HEK293T (cell line): ENCODE measurements around the gene HSPBP1.
"Not testable (repeated sequence)": the region's sequence is repeated elsewhere in the genome, so short reads cannot be mapped to it uniquely, and the experiment has no call there.

Experiments used
- CTCF ChIA-PET: fragments of 350-600 bp; formaldehyde crosslinking; extraction: SDS; loops from one replicate; lab custom pipeline; 2021; ENCODE audit warnings: antibody characterized with exemption, inconsistent platforms; lab: Yijun Ruan, JAX
- POLR2A ChIA-PET: fragments of 350-600 bp; formaldehyde crosslinking; extraction: SDS; loops from one replicate; lab custom pipeline; 2020; ENCODE audit warnings: antibody characterized with exemption, inconsistent platforms; lab: Yijun Ruan, JAX
- DNase-seq: peaks from one replicate; pipeline ENCODE4 v3.0.0; 2012; ENCODE audit warnings: mixed read lengths; ENCODE audit errors: extremely low spot score
- ARNT ChIP-seq: fragments of 450-650 bp; IDR thresholded peaks from 2 replicates; pipeline ENCODE4 v1.6.1; 2017; ENCODE audit warnings: mild to moderate bottlenecking
- BHLHE40 ChIP-seq: fragments of 450-650 bp; IDR thresholded peaks from 2 replicates; pipeline ENCODE4 v1.6.1; 2016; ENCODE audit warnings: mild to moderate bottlenecking, moderate library complexity, borderline replicate concordance
- CTBP1 ChIP-seq: fragments of 450-650 bp; IDR thresholded peaks from 2 replicates; pipeline ENCODE4 v1.6.1; 2016; ENCODE audit warnings: borderline replicate concordance
- ELF4 ChIP-seq: fragments of 450-650 bp; IDR thresholded peaks from 2 replicates; pipeline ENCODE4 v1.6.1; 2017; ENCODE audit warnings: antibody characterized with exemption
- FOXA1 ChIP-seq: fragments of 450-650 bp; IDR thresholded peaks from 2 replicates; pipeline ENCODE4 v1.6.1; 2016; ENCODE audit warnings: mild to moderate bottlenecking
- FOXK2 ChIP-seq: fragments of 450-650 bp; IDR thresholded peaks from 2 replicates; pipeline ENCODE4 v1.6.1; 2016; ENCODE audit warnings: mild to moderate bottlenecking
- FOXM1 ChIP-seq: fragments of 450-650 bp; IDR thresholded peaks from 2 replicates; pipeline ENCODE4 v1.6.1; 2017; ENCODE audit warnings: mild to moderate bottlenecking, borderline replicate concordance
- HDGF ChIP-seq: fragments of 450-650 bp; IDR thresholded peaks from 2 replicates; pipeline ENCODE4 v1.6.1; 2017; ENCODE audit warnings: antibody characterized with exemption, borderline replicate concordance
- L3MBTL2 ChIP-seq: fragments of 450-650 bp; conservative IDR thresholded peaks from 2 replicates; pipeline ENCODE4 v1.6.1; 2016; ENCODE audit warnings: mild to moderate bottlenecking
- LEF1 ChIP-seq: fragments of 450-650 bp; IDR thresholded peaks from 2 replicates; pipeline ENCODE4 v1.6.1; 2017; ENCODE audit warnings: mild to moderate bottlenecking, borderline replicate concordance
- NFRKB ChIP-seq: fragments of 450-650 bp; IDR thresholded peaks from 2 replicates; pipeline ENCODE4 v1.6.1; 2016; ENCODE audit warnings: mild to moderate bottlenecking, moderate library complexity
- PKNOX1 ChIP-seq: fragments of 450-650 bp; IDR thresholded peaks from 2 replicates; pipeline ENCODE4 v1.6.1; 2016
- SP1 ChIP-seq: fragments of 450-650 bp; IDR thresholded peaks from 2 replicates; pipeline ENCODE4 v1.6.1; 2017
- SUZ12 ChIP-seq: fragments of 450-650 bp; IDR thresholded peaks from 2 replicates; pipeline ENCODE4 v1.6.1; 2016; ENCODE audit warnings: mild to moderate bottlenecking
- TARDBP ChIP-seq: fragments of 450-650 bp; IDR thresholded peaks from 2 replicates; pipeline ENCODE4 v1.6.1; 2016
- ZNF384 ChIP-seq: fragments of 450-650 bp; IDR thresholded peaks from 2 replicates; pipeline ENCODE4 v1.6.1; 2016

HSPBP1 gene

GRCh38 chr19:55229145-55229788 is 50.6 kb downstream of the HSPBP1 start:
- no peak for DNase-seq
- TF ChIP-seq BHLHE40 (no peak), ARNT (no peak)
- ChIA-PET CTCF (no interaction called here), POLR2A (interaction anchor here (0.8 kb wide), 1 partner anchor 30 kb away, joined by 3 read pairs; the partner anchor contains the start of gene PPP6R1)

GRCh38 chr19:55228403-55229031 is 51.4 kb downstream of the HSPBP1 start, which contains the start of gene TMEM86B:
TSS of gene TMEM86B (minus strand) at chr19:55228763. CDS start at chr19:55228741, 22 bp downstream.
- DNase-seq: no peak
- POLR2A ChIA-PET: no interaction called here
- CTCF ChIA-PET: interaction anchor here (0.7 kb wide), 1 partner anchor 17 kb away, joined by 3 read pairs; no protein-coding TSS in a partner anchor
- no peak for TF ChIP-seq ZNF384
- TF ChIP-seq TARDBP: no peak
- TF ChIP-seq SP1: no peak
- TF ChIP-seq NFRKB: no peak

GRCh38 chr19:55228015-55228391 is 51.9 kb downstream of the HSPBP1 start:
- POLR2A ChIA-PET: no interaction called here
- CTCF ChIA-PET: interaction anchor here (0.7 kb wide), 1 partner anchor 17 kb away, joined by 3 read pairs; no protein-coding TSS in a partner anchor
- no peak for TF ChIP-seq LEF1
- no peak for TF ChIP-seq SUZ12
- no peak for TF ChIP-seq FOXM1
- no peak for DNase-seq

GRCh38 chr19:55227241-55228014 is 52.5 kb downstream of the HSPBP1 start:
- ChIA-PET CTCF (no interaction called here), POLR2A (no interaction called here)
- no peak for DNase-seq
- TF ChIP-seq PKNOX1 (no peak), TARDBP (no peak), ZNF384 (no peak), L3MBTL2 (no peak), HDGF (no peak)

- ChIA-PET POLR2A (no interaction called here), CTCF (no interaction called here)
- DNase-seq: no peak
- TF ChIP-seq HDGF (no peak), ARNT (no peak), FOXA1 (no peak), BHLHE40 (no peak), SUZ12 (no peak), ZNF384 (no peak), PKNOX1 (no peak), CTBP1 (no peak), SP1 (no peak), FOXK2 (no peak), L3MBTL2 (no peak), TARDBP (no peak), LEF1 (no peak), FOXM1 (no peak), NFRKB (no peak), ELF4 (no peak)
Observed at GRCh38 chr19:55226788-55227187, 53.1 kb downstream of the HSPBP1 start.

- ChIA-PET POLR2A (no interaction called here), CTCF (no interaction called here)
- TF ChIP-seq NFRKB (no peak), SP1 (no peak), ELF4 (no peak)
- no peak for DNase-seq
Observed at GRCh38 chr19:55226273-55226672, 53.6 kb downstream of the HSPBP1 start.

- CTCF ChIA-PET: no interaction called here
- TF ChIP-seq TARDBP (no peak), FOXA1 (no peak), SP1 (no peak), NFRKB (no peak), FOXK2 (no peak), CTBP1 (no peak)
Observed at GRCh38 chr19:55225415-55225958, 54.4 kb downstream of the HSPBP1 start.

GRCh38 chr19:55224679-55225414 is 55.1 kb downstream of the HSPBP1 start:
- DNase-seq, POLR2A ChIA-PET, CTCF ChIA-PET: not testable (repeated sequence)

More at GRCh38 chr19:55225415-55225958, 54.4 kb downstream of the HSPBP1 start:
- no peak for DNase-seq
- POLR2A ChIA-PET: no interaction called here
